MM.1S (cell line): ENCODE measurements around the gene IDH1.

Source experiments
- DNase-seq: peaks from one replicate; pipeline ENCODE4 v3.0.0-alpha.2; 2015
- H2AFZ ChIP-seq: fragments of 300-600 bp; sonication (generic); 2 replicates; pipeline ENCODE4 v1.6.0; 2016; ENCODE audit warnings: antibody characterized with exemption, low read length
- H3F3A ChIP-seq: fragments of 300-600 bp; sonication (generic); 2 replicates; pipeline ENCODE4 v1.6.1; 2016; ENCODE audit warnings: mild to moderate bottlenecking, antibody characterized with exemption, low read length, moderate library complexity, mixed read lengths; ENCODE audit not compliant: insufficient read depth
- H3K27ac ChIP-seq: fragments of 300-600 bp; sonication (generic); 2 replicates; pipeline ENCODE4 v1.5.1; 2016; ENCODE audit warnings: mild to moderate bottlenecking, low read length
- H3K27me3 ChIP-seq: fragments of 300-600 bp; sonication (generic); replicated peaks from 2 replicates; pipeline ENCODE4 v1.6.0; 2016; ENCODE audit warnings: low read length; ENCODE audit not compliant: insufficient read depth
- H3K36me3 ChIP-seq: fragments of 300-600 bp; sonication (generic); replicated peaks from 2 replicates; pipeline ENCODE4 v1.6.1; 2016; ENCODE audit warnings: mild to moderate bottlenecking, low read length, mixed read lengths; ENCODE audit not compliant: insufficient read depth
- H3K4me1 ChIP-seq: fragments of 300-600 bp; sonication (generic); 2 replicates; pipeline ENCODE4 v1.6.1; 2016; ENCODE audit warnings: low read length, mixed read lengths
- H3K4me2 ChIP-seq: fragments of 300-600 bp; sonication (generic); 2 replicates; pipeline ENCODE4 v1.6.0; 2016; ENCODE audit warnings: low read depth, low read length
- H3K4me3 ChIP-seq: fragments of 300-600 bp; sonication (generic); 2 replicates; pipeline ENCODE4 v1.5.1; 2016; ENCODE audit warnings: low read length, mixed read lengths
- H3K79me2 ChIP-seq: fragments of 300-600 bp; sonication (generic); 2 replicates; pipeline ENCODE4 v1.6.1; 2016; ENCODE audit warnings: mixed run types, low read length, mixed read lengths
- H3K9ac ChIP-seq: fragments of 300-600 bp; sonication (generic); 2 replicates; pipeline ENCODE4 v1.6.1; 2016; ENCODE audit warnings: low read length, mixed read lengths
- H3K9me2 ChIP-seq: fragments of 300-600 bp; sonication (generic); replicated peaks from 2 replicates; pipeline ENCODE4 v1.6.1; 2016; ENCODE audit warnings: mild to moderate bottlenecking, low read length, mixed read lengths; ENCODE audit not compliant: insufficient read depth
- H3K9me3 ChIP-seq: fragments of 300-600 bp; sonication (generic); replicated peaks from 2 replicates; pipeline ENCODE4 v1.6.1; 2016; ENCODE audit warnings: mild to moderate bottlenecking, low read length, mixed read lengths; ENCODE audit not compliant: insufficient read depth
- H4K20me1 ChIP-seq: fragments of 300-600 bp; sonication (generic); 2 replicates; pipeline ENCODE4 v1.6.1; 2016; ENCODE audit warnings: mild to moderate bottlenecking, low read length, moderate library complexity, mixed read lengths; ENCODE audit not compliant: insufficient read depth
- EZH2 ChIP-seq: fragments of 300-600 bp; sonication (generic); optimal IDR thresholded peaks from 2 replicates; pipeline ENCODE3; 2017; ENCODE audit warnings: low read depth, mild to moderate bottlenecking, antibody characterized with exemption, low read length, mixed read lengths
- EZH2phosphoT487 ChIP-seq: fragments of 300-600 bp; sonication (generic); IDR thresholded peaks from 2 replicates; pipeline ENCODE4 v1.6.1; 2018; ENCODE audit warnings: antibody characterized with exemption, low read length
- TF ChIP-seq, protein P1 (sequence below): fragments of 300-600 bp; sonication (generic); IDR thresholded peaks from 2 replicates; pipeline ENCODE4 v1.5.1; 2016; ENCODE audit warnings: antibody characterized with exemption, low read length, mixed read lengths

IDH1 gene

GRCh38 chr2:208239770-208240493, 14.9 kb downstream of the IDH1 start:
- H3F3A ChIP-seq, result no peaks in the 10 kb centered on the region
- no peak overlapping the region for H2AFZ ChIP-seq
- TF ChIP-seq, protein P1, sequence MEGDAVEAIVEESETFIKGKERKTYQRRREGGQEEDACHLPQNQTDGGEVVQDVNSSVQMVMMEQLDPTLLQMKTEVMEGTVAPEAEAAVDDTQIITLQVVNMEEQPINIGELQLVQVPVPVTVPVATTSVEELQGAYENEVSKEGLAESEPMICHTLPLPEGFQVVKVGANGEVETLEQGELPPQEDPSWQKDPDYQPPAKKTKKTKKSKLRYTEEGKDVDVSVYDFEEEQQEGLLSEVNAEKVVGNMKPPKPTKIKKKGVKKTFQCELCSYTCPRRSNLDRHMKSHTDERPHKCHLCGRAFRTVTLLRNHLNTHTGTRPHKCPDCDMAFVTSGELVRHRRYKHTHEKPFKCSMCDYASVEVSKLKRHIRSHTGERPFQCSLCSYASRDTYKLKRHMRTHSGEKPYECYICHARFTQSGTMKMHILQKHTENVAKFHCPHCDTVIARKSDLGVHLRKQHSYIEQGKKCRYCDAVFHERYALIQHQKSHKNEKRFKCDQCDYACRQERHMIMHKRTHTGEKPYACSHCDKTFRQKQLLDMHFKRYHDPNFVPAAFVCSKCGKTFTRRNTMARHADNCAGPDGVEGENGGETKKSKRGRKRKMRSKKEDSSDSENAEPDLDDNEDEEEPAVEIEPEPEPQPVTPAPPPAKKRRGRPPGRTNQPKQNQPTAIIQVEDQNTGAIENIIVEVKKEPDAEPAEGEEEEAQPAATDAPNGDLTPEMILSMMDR, result no peak
- TF ChIP-seq EZH2phosphoT487, result no peak
- no peak for TF ChIP-seq EZH2
- H3K9ac ChIP-seq, result no peak overlapping the region
- no peaks in the 10 kb centered on the region for H3K4me1 ChIP-seq
- H3K9me3 ChIP-seq, result no peaks in the 10 kb centered on the region
- H3K9me2 ChIP-seq, result no peaks in the 10 kb centered on the region
- no peaks in the 10 kb centered on the region for H3K36me3 ChIP-seq
- no peak for DNase-seq
- H3K4me3 ChIP-seq, result no peak overlapping the region
- H3K27me3 ChIP-seq, result no peaks in the 10 kb centered on the region
- 0 out of 2 replicates have a peak, but pooled peaks cover 3% of the 10 kb centered on the region for H4K20me1 ChIP-seq
- H3K79me2 ChIP-seq, result no peaks in the 10 kb centered on the region
- no peak overlapping the region for H3K27ac ChIP-seq
- no peak overlapping the region for H3K4me2 ChIP-seq

DNA sequence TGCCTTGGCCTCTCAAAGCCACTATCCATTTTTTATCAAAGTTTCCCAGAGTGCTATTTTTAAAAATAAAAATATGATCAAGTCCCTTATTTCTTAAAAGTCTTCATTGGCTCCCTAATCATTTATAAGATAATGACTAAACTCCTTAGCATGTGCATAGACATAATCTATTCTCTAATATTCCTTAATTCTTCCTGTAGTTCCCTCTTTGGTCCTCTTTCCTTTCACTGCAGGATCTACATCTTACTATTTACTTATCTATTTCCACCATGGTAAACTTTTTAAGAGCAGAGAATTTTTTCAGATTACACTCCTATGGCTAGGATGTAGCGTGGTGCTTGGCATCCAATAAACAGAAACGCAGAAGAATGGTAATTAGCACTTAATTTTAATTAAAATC, 19.0 kb downstream of the IDH1 start:
- no peaks in the 10 kb centered on the region; the same call in 1 of the 2 replicates for H3K9me3 ChIP-seq
- H3K9ac ChIP-seq, result no peak overlapping the region
- H3K4me1 ChIP-seq, result no peaks in the 10 kb centered on the region
- no peaks in the 10 kb centered on the region for H3K36me3 ChIP-seq
- no peak for TF ChIP-seq EZH2
- TF ChIP-seq, protein P1, result no peak
- no peak for TF ChIP-seq EZH2phosphoT487
- no peak overlapping the region for H3K27ac ChIP-seq
- H3K79me2 ChIP-seq, result no peaks in the 10 kb centered on the region
- H4K20me1 ChIP-seq, result 0 out of 2 replicates have a peak, but pooled peaks cover 3% of the 10 kb centered on the region
- no peaks in the 10 kb centered on the region for H3K27me3 ChIP-seq
- H3K4me2 ChIP-seq, result no peak overlapping the region
- H3K9me2 ChIP-seq, result no peaks in the 10 kb centered on the region
- H3K4me3 ChIP-seq, result no peak overlapping the region
- no peak overlapping the region for H2AFZ ChIP-seq
- no peaks in the 10 kb centered on the region for H3F3A ChIP-seq
- DNase-seq, result no peak

GRCh38 chr2:208234786-208235185, 20.1 kb downstream of the IDH1 start:
- TF ChIP-seq, protein P1, result no peak
- TF ChIP-seq EZH2phosphoT487 (no peak), EZH2 (no peak)
- no peaks in the 10 kb centered on the region; the same call in 1 of the 2 replicates for H3K9me3 ChIP-seq
- 0 out of 2 replicates have a peak, but pooled peaks cover 3% of the 10 kb centered on the region for H4K20me1 ChIP-seq
- no peaks in the 10 kb centered on the region for H3K27me3 ChIP-seq
- H3K9ac ChIP-seq, result no peak overlapping the region
- H3K36me3 ChIP-seq, result no peaks in the 10 kb centered on the region
- no peaks in the 10 kb centered on the region for H3K9me2 ChIP-seq
- no peaks in the 10 kb centered on the region for H3K4me1 ChIP-seq
- H3K79me2 ChIP-seq, result no peaks in the 10 kb centered on the region
- H3F3A ChIP-seq, result no peaks in the 10 kb centered on the region
- H2AFZ ChIP-seq, result no peak overlapping the region
- no peak overlapping the region for H3K4me2 ChIP-seq
- no peak for DNase-seq
- no peak overlapping the region for H3K27ac ChIP-seq
- no peak overlapping the region for H3K4me3 ChIP-seq
